ENCODE results near the gene TMEM97. TPM values are rescaled to one million over a fixed set of nuclear protein-coding genes. Genes with fewer than 3 reads are reported as not detected.

Gene TMEM97
- total RNA-seq, 1 experiment from 2014 or later: 55.6 TPM

DNA sequence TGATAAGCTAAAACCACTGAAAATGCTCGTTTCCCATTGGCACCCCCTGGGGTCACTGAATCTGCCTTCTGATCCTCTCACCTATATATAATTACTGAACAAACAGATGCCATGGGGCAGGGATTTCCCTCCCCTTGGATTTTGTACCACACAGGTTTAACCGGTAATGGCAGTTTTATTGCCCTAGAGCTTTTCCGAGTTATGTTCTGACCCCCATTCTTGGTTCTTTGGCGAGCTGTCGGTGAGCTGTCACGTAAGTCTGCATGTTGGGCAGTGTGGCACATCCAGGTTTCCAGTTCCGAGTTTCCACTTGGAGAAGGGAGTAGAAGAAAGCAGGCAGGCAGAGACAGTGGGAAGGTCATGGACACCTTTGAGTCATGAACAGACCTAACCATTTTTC is 7.1 kb downstream of the TMEM97 start:
- H3K9ac ChIP-seq (ENCODE audit: low read length): no peak overlapping the region
- POLR2A ChIA-PET: interaction anchor here (1.9 kb wide), 1 partner anchor 9 kb away, joined by 6 read pairs; the partner anchor contains the start of genes IFT20 and TNFAIP1
- H3K79me2 ChIP-seq (ENCODE audit: insufficient read depth, low read length): peaks cover 54% of the 10 kb centered on the region
- no peaks in the 10 kb centered on the region for H4K20me1 ChIP-seq (ENCODE audit: insufficient read depth)
- H3K36me3 ChIP-seq (ENCODE audit: control insufficient read depth in 1 of 2, insufficient read depth in 2 of 2, low read length in 2 of 2): peaks cover 14 to 26% of the 10 kb centered on the region in 2 experiments; a peak in 3 of 4 replicates
- H3K4me3 ChIP-seq (replicated peaks in 1 of 2; ENCODE audit: low read depth in 1 of 2, low read length in 2 of 2): no peak overlapping the region
- no peak overlapping the region for H3K27ac ChIP-seq (ENCODE audit: low read depth, low read length)
- TF ChIP-seq EZH2phosphoT487 (IDR thresholded peaks at IDR 0.05; ENCODE audit: borderline replicate concordance): no peak
- TF ChIP-seq, protein P1, sequence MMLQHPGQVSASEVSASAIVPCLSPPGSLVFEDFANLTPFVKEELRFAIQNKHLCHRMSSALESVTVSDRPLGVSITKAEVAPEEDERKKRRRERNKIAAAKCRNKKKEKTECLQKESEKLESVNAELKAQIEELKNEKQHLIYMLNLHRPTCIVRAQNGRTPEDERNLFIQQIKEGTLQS (IDR thresholded peaks at IDR 0.05): no peak
- no peak for TF ChIP-seq POLR2A (IDR thresholded peaks at IDR 0.05; ENCODE audit: borderline replicate concordance, extremely low read depth, insufficient read depth, insufficient read length)
- TF ChIP-seq EZH2 (IDR thresholded peaks at IDR 0.05): no peak
- no peak for TF ChIP-seq RAD21 (IDR thresholded peaks at IDR 0.05; ENCODE audit: low read depth)
- TF ChIP-seq TCF7L2 (IDR thresholded peaks at IDR 0.05; ENCODE audit: borderline replicate concordance, extremely low read depth, insufficient read depth, insufficient read length): no peak
- TF ChIP-seq, protein P2, sequence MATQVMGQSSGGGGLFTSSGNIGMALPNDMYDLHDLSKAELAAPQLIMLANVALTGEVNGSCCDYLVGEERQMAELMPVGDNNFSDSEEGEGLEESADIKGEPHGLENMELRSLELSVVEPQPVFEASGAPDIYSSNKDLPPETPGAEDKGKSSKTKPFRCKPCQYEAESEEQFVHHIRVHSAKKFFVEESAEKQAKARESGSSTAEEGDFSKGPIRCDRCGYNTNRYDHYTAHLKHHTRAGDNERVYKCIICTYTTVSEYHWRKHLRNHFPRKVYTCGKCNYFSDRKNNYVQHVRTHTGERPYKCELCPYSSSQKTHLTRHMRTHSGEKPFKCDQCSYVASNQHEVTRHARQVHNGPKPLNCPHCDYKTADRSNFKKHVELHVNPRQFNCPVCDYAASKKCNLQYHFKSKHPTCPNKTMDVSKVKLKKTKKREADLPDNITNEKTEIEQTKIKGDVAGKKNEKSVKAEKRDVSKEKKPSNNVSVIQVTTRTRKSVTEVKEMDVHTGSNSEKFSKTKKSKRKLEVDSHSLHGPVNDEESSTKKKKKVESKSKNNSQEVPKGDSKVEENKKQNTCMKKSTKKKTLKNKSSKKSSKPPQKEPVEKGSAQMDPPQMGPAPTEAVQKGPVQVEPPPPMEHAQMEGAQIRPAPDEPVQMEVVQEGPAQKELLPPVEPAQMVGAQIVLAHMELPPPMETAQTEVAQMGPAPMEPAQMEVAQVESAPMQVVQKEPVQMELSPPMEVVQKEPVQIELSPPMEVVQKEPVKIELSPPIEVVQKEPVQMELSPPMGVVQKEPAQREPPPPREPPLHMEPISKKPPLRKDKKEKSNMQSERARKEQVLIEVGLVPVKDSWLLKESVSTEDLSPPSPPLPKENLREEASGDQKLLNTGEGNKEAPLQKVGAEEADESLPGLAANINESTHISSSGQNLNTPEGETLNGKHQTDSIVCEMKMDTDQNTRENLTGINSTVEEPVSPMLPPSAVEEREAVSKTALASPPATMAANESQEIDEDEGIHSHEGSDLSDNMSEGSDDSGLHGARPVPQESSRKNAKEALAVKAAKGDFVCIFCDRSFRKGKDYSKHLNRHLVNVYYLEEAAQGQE (IDR thresholded peaks at IDR 0.05; ENCODE audit: low read depth): no peak
- no peak for TF ChIP-seq FOSL1 (IDR thresholded peaks at IDR 0.05; ENCODE audit: low read depth)
- TF ChIP-seq, protein P3, sequence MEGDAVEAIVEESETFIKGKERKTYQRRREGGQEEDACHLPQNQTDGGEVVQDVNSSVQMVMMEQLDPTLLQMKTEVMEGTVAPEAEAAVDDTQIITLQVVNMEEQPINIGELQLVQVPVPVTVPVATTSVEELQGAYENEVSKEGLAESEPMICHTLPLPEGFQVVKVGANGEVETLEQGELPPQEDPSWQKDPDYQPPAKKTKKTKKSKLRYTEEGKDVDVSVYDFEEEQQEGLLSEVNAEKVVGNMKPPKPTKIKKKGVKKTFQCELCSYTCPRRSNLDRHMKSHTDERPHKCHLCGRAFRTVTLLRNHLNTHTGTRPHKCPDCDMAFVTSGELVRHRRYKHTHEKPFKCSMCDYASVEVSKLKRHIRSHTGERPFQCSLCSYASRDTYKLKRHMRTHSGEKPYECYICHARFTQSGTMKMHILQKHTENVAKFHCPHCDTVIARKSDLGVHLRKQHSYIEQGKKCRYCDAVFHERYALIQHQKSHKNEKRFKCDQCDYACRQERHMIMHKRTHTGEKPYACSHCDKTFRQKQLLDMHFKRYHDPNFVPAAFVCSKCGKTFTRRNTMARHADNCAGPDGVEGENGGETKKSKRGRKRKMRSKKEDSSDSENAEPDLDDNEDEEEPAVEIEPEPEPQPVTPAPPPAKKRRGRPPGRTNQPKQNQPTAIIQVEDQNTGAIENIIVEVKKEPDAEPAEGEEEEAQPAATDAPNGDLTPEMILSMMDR (IDR thresholded peaks at IDR 0.05 in 2 of 3, conservative IDR thresholded peaks at IDR 0.05 in 1 of 3; ENCODE audit: borderline replicate concordance in 1 of 3, insufficient read depth in 1 of 3, low read depth in 2 of 3, low read length in 2 of 3): no peak
- TF ChIP-seq SIN3A (IDR thresholded peaks at IDR 0.05; ENCODE audit: low read depth): no peak
- no peak for TF ChIP-seq SRF (IDR thresholded peaks at IDR 0.05; ENCODE audit: low read depth)
- TF ChIP-seq ELF1 (IDR thresholded peaks at IDR 0.05; ENCODE audit: borderline replicate concordance, low read depth): no peak
- TF ChIP-seq CEBPB (IDR thresholded peaks at IDR 0.05; ENCODE audit: low read depth): no peak
- TF ChIP-seq ZNF274 (IDR thresholded peaks at IDR 0.05; ENCODE audit: low read depth, low read length): no peak
- no peak for TF ChIP-seq SP1 (IDR thresholded peaks at IDR 0.05; ENCODE audit: low read depth)
- TF ChIP-seq EGR1 (IDR thresholded peaks at IDR 0.05; ENCODE audit: low read depth): no peak
- TF ChIP-seq, protein P4, sequence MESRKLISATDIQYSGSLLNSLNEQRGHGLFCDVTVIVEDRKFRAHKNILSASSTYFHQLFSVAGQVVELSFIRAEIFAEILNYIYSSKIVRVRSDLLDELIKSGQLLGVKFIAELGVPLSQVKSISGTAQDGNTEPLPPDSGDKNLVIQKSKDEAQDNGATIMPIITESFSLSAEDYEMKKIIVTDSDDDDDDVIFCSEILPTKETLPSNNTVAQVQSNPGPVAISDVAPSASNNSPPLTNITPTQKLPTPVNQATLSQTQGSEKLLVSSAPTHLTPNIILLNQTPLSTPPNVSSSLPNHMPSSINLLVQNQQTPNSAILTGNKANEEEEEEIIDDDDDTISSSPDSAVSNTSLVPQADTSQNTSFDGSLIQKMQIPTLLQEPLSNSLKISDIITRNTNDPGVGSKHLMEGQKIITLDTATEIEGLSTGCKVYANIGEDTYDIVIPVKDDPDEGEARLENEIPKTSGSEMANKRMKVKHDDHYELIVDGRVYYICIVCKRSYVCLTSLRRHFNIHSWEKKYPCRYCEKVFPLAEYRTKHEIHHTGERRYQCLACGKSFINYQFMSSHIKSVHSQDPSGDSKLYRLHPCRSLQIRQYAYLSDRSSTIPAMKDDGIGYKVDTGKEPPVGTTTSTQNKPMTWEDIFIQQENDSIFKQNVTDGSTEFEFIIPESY (IDR thresholded peaks at IDR 0.05; ENCODE audit: extremely low read depth, insufficient replicate concordance, low read length): no peak
- no peak for TF ChIP-seq YY1 (IDR thresholded peaks at IDR 0.05; ENCODE audit: extremely low read depth, insufficient replicate concordance, low read depth, low read length)
- no peak for TF ChIP-seq CBX3 (IDR thresholded peaks at IDR 0.05; ENCODE audit: low read depth)
- H2AFZ ChIP-seq (ENCODE audit: low read depth, low read length, poor library complexity, severe bottlenecking): no peak overlapping the region
- DNase-seq (ENCODE audit: low read depth, low spot score): no peak
- CTCF ChIA-PET: no interaction called here
- intact Hi-C loops (cut with micrococcal nuclease): no loop called here
- H3K9me2 ChIP-seq (ENCODE audit: insufficient read depth): no peaks in the 10 kb centered on the region
- H3K4me1 ChIP-seq (ENCODE audit: control insufficient read depth in 1 of 2, insufficient read depth in 2 of 2, low read length in 2 of 2): no peaks in the 10 kb centered on the region
- H3K9me3 ChIP-seq (ENCODE audit: control insufficient read depth in 1 of 2, insufficient read depth in 1 of 2, low read depth in 1 of 2, low read length in 2 of 2): no peaks in the 10 kb centered on the region
- no TSS peak for BruUV-seq (replicated peaks)
- no peak for ATAC-seq
- RAD21 ChIA-PET (ENCODE audit: low non-redundant PET in 1 of 2, low total read pairs in 2 of 2, uncharacterized antibody in 2 of 2, unreplicated experiment in 2 of 2): no interaction called here
- H3K27me3 ChIP-seq (ENCODE audit: insufficient read depth, low read length): no peaks in the 10 kb centered on the region
- H3K4me2 ChIP-seq (ENCODE audit: low read length): no peak overlapping the region
